Suprapubic skin (tissue), 3 donors: Measurements from ENCODE around the gene CPTP.

Experiments
- CTCF ChIP-seq, 2 donors: fragments of 200-600 bp in 1 of 2; fragments of 450-650 bp in 1 of 2; sonication (generic) in 1 of 2; IDR thresholded peaks; one replicate each; pipeline ENCODE4 v1.5.1; 2016 to 2019; ENCODE audit warnings: antibody characterized with exemption in 2 of 2, mild to moderate bottlenecking in 1 of 2, moderate library complexity in 1 of 2
- POLR2A ChIP-seq, 2 donors: fragments of 450-650 bp; IDR thresholded peaks; one replicate each; pipeline ENCODE4 v1.6.1; 2017; ENCODE audit warnings: antibody characterized with exemption in 2 of 2, mild to moderate bottlenecking in 2 of 2, moderate library complexity in 2 of 2

- TF ChIP-seq POLR2A (IDR thresholded peaks at IDR 0.05) (no peak), CTCF (IDR thresholded peaks at IDR 0.05) (no peak)
These were observed 45.6 kb upstream of the CPTP start for GRCh38 chr1:1279028-1279427.
